ELF-1 (cell line): ENCODE data around the gene ST14.
"Not testable (repeated sequence)": the region's sequence is repeated elsewhere in the genome, so short reads cannot be mapped to it uniquely, and the experiment has no call there.

Experiments used
- DNase-seq: peaks from one replicate; pipeline ENCODE4 v3.0.0-alpha.2; 2016; ENCODE audit warnings: low read depth, low spot score

Gene ST14

DNA sequence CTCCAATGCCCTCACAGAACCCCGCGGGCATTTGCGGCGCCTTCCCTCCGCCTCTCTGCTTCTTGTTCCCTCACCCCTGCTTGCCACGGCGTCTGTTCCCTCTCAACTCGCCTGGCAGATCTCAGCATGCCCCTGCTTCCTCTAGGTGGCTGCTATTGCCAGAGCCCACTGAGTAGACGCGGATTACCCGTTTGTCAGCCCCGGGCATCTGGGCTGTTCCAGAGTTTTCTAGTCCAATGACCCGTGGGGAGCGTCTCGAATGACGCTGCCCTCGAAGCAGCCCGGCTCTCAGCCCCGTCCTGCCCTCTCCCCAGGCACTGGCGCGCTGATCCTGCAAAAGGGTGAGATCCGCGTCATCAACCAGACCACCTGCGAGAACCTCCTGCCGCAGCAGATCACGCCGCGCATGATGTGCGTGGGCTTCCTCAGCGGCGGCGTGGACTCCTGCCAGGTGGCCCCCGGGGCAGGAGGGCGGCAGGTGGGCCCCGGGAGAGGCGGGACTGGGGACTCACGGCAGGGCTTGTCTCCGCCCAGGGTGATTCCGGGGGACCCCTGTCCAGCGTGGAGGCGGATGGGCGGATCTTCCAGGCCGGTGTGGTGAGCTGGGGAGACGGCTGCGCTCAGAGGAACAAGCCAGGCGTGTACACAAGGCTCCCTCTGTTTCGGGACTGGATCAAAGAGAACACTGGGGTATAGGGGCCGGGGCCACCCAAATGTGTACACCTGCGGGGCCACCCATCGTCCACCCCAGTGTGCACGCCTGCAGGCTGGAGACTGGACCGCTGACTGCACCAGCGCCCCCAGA is 49.7 kb downstream of the ST14 start:
- no peak for DNase-seq

DNA sequence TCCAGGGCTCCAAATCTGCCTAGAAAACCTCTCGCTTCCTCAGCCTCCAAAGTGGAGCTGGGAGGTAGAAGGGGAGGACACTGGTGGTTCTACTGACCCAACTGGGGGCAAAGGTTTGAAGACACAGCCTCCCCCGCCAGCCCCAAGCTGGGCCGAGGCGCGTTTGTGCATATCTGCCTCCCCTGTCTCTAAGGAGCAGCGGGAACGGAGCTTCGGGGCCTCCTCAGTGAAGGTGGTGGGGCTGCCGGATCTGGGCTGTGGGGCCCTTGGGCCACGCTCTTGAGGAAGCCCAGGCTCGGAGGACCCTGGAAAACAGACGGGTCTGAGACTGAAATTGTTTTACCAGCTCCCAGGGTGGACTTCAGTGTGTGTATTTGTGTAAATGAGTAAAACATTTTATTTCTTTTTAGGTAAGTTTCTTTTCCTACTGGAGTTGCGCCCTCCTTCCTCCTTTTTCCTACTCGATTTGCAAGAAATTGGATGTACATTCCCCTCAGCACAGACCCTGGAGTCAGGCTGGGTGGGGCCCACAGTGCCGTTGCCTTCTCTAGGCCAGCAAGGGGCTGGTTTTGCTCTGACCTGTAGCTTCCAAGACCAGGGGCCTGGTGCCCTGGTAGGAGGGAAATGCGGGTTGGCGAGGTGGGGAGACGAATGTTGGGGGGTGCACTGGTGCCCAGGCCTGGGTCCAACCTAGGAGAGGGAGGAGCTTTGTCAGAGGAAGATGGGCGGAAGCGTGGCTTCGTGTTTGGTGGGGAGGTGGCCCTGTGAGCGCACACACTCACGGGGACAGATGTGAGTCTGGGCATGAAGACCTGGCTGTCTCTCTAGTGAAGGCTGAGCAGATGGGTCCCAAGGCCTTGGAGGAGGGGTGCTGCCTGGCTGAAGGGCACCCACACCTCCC is 50.6 kb downstream of the ST14 start:
- DNase-seq: no peak

DNA sequence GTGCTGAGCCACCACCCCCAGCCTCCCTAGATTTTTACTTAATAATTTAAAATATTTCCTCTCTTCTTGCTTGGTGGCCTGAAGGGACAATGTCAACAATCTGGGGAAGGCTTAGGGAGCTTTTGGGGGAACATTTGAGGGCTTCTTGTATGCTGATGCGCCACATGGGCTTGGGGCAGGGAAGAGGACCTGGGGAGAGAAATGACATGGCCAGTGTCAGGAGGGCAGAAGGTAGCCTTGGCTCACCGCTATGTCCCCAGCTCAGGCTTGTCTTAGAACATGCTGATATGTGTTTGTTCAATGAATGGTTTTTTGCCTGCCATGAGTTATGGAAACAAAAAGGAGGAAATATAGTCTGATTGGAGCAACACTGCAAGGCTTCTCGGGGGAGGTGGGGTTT is 51.6 kb downstream of the ST14 start:
- no peak for DNase-seq

DNA sequence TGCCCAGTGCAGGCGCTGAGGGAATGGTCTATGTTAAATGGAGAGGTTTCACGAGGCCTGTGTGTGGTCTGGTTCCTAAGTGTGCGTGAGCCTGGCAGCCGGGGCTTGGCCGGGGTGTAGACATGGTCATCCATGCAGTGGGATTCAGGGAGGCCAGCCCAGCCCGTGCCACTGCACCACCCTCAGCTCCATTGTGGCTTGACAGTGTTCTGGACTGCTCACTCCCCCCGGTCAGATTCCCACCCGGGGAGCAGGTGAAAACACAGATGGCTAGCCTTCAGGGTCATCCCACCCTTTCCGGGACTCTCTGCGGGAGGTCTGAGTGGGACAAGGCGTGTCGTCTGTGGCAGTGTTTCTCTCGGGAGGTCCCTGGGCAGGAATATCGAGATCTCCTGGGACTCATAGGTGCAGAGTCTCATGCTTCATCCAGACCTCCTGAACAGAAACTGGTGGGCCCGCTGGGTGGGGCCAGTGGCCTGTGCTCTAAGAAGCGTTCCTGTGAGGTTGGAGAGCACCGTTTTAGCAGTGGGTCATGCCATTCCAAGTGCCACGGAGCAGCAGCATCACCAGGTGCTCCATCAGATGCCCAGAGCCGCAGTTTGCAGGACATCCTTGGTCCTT is 52.3 kb downstream of the ST14 start:
- no peak for DNase-seq

DNA sequence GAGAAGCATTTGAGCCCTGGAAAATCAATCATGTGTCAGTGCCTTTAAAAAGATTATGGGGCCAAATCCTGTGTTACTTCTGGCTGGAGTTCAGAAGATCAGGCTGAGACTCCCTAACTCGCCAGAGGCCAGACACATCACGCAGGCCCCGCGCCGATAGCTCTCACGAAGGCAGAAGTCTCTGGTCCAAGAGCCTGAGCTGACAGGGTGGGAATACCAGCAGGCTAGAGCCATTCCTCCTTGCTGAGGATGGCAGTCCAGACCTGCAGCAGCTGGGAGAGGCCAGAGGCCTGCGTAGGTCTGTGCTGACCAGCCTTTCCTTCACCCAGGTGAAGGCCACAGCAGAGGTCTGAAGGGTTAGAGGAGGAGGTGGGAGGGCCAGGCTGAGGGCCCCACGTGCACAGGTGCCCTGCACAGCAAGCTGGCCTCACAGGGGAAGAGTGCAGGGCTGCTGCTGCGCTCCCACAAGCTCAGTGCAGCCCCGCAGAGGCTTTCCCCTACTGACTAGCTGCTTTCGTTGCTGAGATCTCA is 52.9 kb downstream of the ST14 start:
- no peak for DNase-seq

DNA sequence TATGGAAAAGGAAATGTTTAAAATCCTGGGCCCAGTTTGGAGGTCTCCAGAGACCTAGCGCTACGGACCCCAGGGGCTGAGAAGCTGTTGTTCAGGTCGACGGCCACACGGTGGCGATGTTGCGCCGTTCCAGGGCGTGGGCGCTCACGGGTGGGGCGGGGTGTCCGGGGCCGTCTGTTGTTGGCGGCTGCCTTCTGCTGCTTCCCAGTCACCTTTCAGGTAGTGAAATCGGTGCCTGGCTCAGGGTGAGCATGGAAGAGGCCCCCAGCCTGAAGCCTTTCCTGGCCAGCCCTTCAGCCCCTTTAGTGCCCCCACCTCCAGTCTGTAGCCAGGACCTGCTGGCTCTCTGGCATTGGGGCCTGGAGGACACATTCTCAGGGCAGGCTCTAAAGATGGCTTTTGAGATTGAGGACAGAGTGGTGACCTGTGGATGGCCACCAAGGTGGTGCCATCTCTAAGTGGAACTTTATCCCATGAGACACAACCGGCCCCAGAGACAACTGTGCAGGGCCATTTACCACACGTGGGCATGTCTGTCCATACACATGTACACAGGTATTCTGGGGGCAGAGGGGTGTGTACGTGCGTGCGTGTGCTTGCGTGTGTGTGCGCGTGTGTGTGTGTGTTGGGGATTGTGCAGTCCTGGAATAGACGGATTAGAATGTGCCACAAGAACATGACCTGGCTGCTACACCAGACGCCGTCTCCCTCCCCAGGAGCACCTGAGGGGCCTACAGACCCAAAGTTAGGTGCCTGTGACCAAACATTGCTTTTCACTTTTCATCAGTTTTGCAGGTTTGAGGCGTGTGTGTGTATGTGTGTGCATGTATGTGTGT is 53.8 kb downstream of the ST14 start:
- DNase-seq: peak; percentile 79

DNA sequence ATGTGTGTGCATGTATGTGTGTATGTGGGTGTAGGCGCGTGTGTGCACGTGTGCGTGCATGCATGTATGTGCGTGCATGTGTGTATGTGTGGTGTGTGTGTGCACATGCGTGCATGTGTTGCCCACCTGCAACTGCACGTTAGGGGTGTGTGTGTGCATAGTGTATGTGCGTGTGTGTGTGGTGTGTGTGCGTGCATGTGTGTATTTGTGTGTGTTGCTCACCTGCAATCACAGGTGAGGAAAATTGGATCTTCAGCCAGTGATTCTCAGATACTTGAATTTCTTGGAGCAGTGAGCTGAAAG is 54.3 kb downstream of the ST14 start:
- no peak for DNase-seq

DNA sequence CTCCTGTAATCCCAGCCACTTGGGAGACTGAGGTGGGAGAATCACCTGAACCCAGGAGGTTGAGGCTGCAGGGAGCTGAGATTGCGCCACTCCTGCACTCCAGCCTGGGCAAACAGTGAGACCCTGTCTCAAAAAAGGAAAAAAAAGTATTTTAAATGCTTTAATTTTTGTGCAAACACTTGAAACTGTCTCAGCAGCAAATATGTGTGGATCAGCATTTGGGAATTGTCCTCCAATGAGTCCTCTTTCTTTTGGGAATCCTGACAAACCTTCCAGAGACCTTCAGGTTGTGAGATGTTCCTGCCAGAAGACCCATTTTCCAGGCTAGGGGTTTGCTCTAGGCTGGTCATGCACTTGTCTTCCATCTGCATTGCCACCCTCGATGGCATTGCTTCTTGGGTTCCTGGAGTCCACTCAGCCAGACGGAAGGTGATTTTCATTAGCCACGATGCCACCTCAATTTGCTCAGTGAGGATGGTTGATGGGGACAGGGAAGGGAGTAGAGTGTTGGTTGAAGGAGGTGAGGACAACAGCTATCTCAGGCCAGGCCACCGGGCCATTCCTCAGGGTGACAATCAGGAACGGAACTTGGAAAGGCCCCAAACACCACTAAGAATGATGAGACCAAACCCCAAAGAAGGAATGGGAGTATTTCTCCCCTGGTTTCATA is 55.4 kb downstream of the ST14 start:
- DNase-seq: no peak

DNA sequence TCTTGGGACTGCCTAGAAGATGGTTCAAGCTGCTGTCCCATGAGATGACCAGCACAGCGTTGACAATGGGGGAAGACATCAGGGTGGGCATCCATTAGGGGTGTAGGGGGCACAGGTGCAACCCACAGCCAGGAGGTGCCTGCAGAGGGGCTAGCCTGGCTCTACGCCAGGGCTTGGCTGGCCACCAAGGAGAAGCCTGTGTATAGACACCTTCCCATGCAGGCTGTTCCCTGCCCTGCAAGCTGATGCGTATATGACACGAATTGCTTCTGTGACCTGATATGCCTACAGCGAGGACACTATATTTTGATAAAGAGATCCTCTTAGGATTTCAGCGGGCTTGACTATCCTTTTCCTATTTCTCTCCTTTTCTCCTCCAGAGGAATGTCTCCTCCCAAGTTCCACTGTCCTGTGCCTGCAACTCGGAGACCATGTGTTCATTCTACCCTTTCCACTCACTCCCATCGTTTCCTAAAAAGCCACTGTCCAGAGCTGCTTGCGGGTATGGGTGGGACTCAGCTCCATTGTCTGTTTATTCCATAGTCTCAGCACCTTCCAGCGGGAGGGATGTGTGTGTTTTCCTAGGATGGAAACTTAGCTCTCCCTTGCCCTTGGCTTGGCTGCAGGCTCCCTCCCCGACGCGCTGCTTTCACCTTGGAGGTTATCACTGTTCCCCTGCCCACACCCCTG is 56.1 kb downstream of the ST14 start:
- DNase-seq: no peak

DNA sequence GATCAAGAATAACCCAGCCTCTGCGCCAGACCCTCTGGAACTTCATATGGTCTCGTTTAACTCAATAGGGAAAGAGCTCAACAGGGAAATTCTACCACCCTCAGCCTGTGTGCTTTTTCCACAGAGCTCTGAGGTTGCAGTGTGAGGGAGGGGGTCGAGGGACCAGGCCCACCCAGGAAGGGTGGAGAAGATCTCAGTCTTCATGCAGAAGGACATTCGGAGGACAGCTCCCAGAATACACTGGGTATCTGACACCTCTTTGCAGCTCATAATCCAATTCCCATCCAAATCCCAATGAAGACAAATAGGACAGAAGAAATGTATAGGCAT is 56.6 kb downstream of the ST14 start:
- DNase-seq: no peak

DNA sequence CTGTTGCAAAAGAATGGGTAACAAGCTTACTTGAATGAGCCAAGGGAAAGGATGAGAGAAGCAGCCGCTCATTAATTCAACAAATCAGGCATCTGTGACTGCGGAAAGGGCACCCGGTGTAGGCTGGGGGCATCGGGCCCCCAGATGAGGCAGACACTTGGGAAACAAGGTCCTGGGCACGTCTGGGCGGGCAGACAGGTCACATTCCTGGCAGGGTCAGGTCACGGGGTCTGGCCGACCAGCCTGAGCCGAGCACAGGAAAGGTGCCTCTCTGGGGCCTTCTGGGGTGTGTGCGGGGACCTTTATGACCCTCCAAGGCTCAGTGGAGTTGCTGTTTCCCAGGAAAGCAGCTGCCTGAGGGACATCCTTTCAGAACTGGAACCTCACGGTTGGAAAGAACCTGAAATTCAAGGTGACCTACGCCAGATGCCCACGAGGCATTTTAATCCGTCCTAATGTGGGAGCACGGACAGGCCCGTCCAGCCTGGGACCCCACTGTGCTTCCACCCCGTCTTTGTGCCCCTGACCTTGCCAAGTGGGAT is 57.1 kb downstream of the ST14 start:
- DNase-seq: peak; percentile 40

DNA sequence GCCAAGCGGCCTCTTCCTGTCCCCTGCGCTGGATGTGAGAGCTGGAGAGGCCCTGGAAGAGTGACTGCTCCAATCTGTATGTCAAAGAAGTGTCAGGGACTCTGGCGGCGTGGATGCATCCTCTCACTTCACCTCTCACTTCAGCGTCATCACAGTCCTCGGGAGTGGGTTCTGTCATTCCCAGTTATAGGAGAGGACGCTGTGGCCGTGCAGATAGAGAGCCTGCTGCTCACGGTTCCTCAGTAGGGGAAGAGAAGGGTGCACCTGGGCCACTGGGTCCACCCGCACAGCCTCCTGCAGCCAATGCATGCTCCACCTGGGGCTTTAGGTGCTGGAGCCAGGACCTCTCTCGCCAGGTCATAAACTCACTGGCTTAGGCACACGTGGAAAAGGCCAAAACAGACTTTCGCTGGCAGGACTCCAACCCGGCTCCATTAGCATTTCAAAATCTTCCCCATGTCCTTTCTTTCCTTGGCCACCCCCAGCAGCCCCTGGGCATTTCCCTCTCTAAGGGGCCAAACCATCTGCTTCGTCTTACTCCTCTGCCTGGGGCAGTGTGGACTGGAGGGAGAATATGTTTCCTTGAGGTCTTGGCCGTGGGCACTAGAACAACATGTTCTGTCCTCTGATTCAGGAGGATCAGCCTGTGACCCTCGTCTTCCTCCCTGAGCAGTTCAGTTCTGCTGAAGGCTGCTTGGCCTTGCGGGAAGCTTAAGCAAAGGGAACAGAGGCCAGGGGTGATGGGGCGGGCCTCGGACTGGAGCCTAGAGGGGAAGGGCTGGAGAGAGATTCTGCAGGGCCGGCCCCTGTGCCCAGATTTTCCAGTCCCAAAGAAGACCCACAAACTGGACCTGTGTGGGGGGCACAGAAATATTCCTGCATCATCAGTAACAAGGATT is 57.8 kb downstream of the ST14 start:
- peak; percentile 73 for DNase-seq

DNA sequence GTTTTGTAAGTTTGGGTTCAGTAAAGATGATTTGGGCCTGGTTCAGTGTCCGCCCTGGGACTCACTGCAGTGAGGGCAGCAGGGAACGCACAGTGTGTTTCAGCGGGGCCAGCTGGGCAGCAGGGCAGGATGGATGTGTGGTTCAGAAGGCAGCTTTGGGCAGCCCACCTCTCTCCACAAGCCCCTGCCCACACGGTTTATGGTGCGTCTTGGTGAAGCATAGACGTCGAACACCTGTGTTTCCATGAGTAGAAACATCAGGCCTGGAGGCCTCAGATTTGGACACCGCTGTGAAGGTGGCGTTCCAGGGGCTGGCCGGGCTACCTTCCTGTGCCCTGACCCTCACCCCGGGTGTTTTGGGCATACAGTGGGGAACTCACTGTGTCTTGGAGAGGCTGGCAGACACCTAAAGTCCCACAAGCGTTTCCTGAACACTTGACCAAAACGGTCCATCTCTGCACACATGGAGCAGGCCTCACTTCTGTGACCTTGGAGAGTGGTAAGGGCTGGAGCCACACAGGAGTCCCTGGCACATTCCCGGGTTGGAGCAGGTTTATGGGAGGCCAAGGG is 59.0 kb downstream of the ST14 start:
- no peak for DNase-seq

DNA sequence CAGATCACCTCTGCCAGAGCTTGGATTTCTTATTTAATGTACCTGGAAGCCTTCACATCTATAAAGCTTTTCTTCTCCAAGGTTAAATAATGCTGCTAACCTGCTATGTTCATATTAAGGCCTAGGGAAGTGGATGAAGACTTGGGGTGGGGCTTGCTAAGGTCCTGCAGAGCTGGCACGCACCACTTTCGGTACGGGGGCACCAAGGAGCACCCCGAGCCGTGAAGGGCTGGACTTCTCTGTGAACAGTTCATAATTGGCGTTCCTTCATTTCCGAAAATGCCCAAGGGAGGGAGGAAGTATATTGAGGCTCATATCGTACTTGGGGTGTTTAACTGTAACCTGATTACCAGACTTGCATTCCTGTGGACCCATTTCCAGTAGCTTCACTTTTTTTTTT is 59.6 kb downstream of the ST14 start:
- no peak for DNase-seq

DNA sequence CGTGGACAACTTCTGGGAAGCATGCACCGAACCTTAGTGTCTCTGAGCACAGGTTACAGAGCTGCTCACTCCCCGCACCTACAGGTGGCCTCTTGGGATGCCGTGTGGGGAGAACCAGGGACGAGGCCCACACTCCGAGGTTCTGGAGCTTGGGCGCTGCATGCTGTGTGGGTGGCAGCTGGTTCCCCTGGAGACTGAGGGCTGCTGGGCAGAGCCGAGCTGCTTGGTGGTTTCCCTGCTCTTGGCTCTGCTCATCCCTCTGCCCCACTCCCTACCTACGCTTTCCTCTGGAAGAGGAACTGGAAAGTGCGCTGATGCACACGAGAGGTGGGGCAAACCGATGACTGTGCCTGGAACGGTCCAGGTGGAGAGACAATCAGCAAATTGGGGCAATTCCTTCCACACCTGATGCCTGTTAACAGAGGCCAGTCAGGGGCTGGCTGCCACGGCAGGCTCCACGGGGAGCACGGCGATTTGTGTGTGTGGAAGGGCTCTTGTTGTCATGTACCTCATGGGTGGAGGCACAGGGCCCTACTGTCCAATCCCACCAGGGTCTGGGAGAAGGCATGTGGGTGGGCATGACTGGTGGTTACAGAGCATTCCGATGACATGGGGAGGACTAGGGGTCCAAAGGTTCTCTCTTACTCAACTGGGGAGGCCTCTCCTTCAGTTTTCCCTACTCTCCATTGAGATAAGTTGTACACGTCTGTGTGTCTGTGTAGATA is 60.9 kb downstream of the ST14 start:
- DNase-seq: no peak

DNA sequence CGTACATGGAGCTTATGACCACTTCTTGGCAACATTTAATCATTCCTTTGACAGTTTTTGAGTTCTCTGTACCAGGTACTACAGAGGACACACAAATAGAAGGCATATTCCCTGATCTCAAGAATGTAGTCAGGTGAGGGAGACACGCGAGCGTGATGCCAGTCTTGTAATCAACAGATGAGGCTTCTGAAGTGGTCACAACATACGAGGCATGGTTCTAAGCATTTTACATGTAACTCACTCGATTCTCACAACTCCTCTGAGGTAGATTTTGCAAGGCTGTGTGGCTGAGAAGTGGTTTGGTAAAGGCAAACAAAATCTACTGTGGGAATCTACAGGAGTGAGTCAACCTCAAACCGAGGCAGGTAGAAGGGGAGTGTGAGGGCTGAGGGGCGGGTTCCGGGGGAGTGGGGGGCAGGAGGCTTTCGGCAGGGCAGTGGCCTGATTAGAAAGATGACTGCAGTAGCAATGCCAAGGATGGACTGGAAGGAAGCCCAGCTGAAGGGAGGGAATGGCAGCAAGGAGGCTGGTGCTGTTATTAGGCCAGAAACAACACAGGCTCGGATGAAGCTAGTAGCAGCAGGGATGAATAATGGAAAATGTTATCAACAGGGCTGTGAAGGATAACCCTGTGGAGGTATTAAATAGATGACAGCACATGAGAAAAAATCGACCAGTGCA is 63.8 kb downstream of the ST14 start:
- no peak for DNase-seq

DNA sequence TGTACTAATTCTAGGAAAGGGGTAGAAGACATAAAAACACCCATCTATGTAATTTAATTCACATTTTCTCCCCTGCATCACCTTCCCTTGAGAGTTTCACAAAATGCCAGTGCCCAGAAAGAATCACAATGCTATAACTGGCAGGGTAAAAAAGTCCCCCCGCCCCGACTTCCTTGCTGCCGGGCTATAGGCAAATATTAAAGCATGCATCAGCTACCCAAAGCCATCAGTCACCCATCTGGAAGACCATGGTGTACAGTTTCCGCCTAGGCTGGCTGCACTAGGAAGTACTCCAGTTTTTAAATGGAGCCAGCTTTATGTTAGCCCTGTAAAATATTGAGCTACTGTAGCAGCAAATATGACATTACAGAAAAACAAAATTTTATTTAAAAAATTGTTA is 67.8 kb downstream of the ST14 start:
- no peak for DNase-seq

DNA sequence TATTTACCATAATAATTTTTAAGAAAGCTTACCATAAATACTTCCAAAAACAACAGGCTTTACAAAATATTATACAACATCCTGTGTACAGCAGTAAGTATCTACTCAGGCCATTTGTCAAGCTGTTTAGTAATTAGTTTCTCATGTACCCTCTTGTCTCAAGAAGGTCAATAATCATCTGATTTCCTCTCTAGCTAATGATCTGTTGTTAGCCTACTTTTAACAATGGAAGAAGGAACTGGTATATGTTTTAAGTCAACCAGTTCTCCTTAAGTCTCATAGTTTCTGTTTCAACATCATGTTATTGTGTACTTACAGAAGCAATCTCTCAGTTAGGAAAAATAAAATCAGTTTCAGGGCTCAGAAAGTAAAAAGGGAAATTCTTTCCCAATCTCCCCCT is 73.9 kb downstream of the ST14 start:
- not testable (repeated sequence) for DNase-seq
